HG03095 (cell line): ENCODE data around the gene TRIM22.
"Not testable (repeated sequence)": the region's sequence is repeated elsewhere in the genome, so short reads cannot be mapped to it uniquely, and the experiment has no call there.

Experiments used
- ATAC-seq: cut with Tn5 transposase; IDR thresholded peaks from one replicate; pipeline ENCODE4 v1.9.1; 2021; ENCODE audit warnings: moderate library complexity; ENCODE audit not compliant: unreplicated experiment

TRIM22 gene

GRCh38 chr11:5690216-5690615 is 626 bp downstream of the TRIM22 start:
- ATAC-seq, result no peak

- ATAC-seq, result no peak
Observed at GRCh38 chr11:5690736-5691135, 1.1 kb downstream of the TRIM22 start.

- ATAC-seq, result not testable (repeated sequence)
Observed at GRCh38 chr11:5691238-5691963, 1.8 kb downstream of the TRIM22 start.

GRCh38 chr11:5691964-5692361 is 2.4 kb downstream of the TRIM22 start:
- ATAC-seq, result no peak

GRCh38 chr11:5694642-5695041 is 5.1 kb downstream of the TRIM22 start:
- ATAC-seq, result no peak

- no peak for ATAC-seq
Observed at GRCh38 chr11:5695580-5695979, 6.0 kb downstream of the TRIM22 start.

GRCh38 chr11:5696210-5696609 is 6.6 kb downstream of the TRIM22 start:
- no peak for ATAC-seq

- no peak for ATAC-seq
Observed at GRCh38 chr11:5698281-5698680, 8.7 kb downstream of the TRIM22 start.

- ATAC-seq, result no peak
Observed at GRCh38 chr11:5700421-5701054, 10.9 kb downstream of the TRIM22 start.

GRCh38 chr11:5701055-5701577 is 11.5 kb downstream of the TRIM22 start:
- ATAC-seq, result no peak

- ATAC-seq, result no peak
Observed at GRCh38 chr11:5703741-5704536, 14.3 kb downstream of the TRIM22 start.

GRCh38 chr11:5705688-5706087 is 16.1 kb downstream of the TRIM22 start:
- no peak for ATAC-seq

- ATAC-seq, result no peak
Observed at GRCh38 chr11:5712507-5712906, 22.9 kb downstream of the TRIM22 start.

GRCh38 chr11:5713695-5714094 is 24.1 kb downstream of the TRIM22 start:
- ATAC-seq, result no peak

GRCh38 chr11:5716518-5716917 is 26.9 kb downstream of the TRIM22 start:
- ATAC-seq, result not testable (repeated sequence)

- ATAC-seq, result no peak
Observed at GRCh38 chr11:5719703-5720495, 30.3 kb downstream of the TRIM22 start.

GRCh38 chr11:5722622-5723021 is 33.0 kb downstream of the TRIM22 start:
- no peak for ATAC-seq

- ATAC-seq, result no peak
Observed at GRCh38 chr11:5726351-5726750, 36.8 kb downstream of the TRIM22 start.

- ATAC-seq, result no peak
Observed at GRCh38 chr11:5727691-5728090, 38.1 kb downstream of the TRIM22 start.

GRCh38 chr11:5736396-5736795 is 46.8 kb downstream of the TRIM22 start, which contains the start of gene OR56B1:
Gene OR56B1 (plus strand): TSS chr11:5736448. CDS start chr11:5736517, 69 bp downstream.
- no peak for ATAC-seq

- ATAC-seq, result no peak
Observed at GRCh38 chr11:5737091-5737490, 47.5 kb downstream of the TRIM22 start.
